Type B pancreatic cell (in vitro differentiated cells): ENCODE data around the gene NBPF1. TPM values are rescaled to one million over a fixed set of nuclear protein-coding genes. Genes with fewer than 3 reads are reported as not detected.
A peak's percentile ranks its signal among the peaks of the same experiment; 100 is the strongest.
"Not testable (repeated sequence)": the region's sequence is repeated elsewhere in the genome, so short reads cannot be mapped to it uniquely, and the experiment has no call there.

Experiments used
- DNase-seq: peaks from one replicate; pipeline ENCODE4 v3.0.0; 2021; ENCODE audit warnings: mixed read lengths; ENCODE audit not compliant: unreplicated experiment; ENCODE audit errors: extremely low spot score
- H3K27ac Mint-ChIP-seq: 2 replicates; pipeline ENCODE4 v1.8.0; 2021; ENCODE audit warnings: mild to moderate bottlenecking, mixed read lengths
- H3K27me3 Mint-ChIP-seq: 2 replicates; pipeline ENCODE4 v1.8.0; 2021; ENCODE audit warnings: mixed read lengths
- H3K36me3 Mint-ChIP-seq: 2 replicates; pipeline ENCODE4 v1.8.0; 2021; ENCODE audit warnings: mixed read lengths
- H3K4me1 Mint-ChIP-seq: one replicate; pipeline ENCODE4 v1.8.0; 2021; ENCODE audit warnings: mixed read lengths; ENCODE audit not compliant: unreplicated experiment
- H3K4me3 Mint-ChIP-seq: 2 replicates; pipeline ENCODE4 v1.8.0; 2021; ENCODE audit warnings: mild to moderate bottlenecking, mixed read lengths
- H3K9me3 Mint-ChIP-seq: 2 replicates; pipeline ENCODE4 v1.8.0; 2021; ENCODE audit warnings: mixed read lengths
- total RNA-seq: library from RNA; stranded (reverse); gene quantifications from 2 replicates; pipeline ENCODE4 v1.2.1, GENCODE V29; 2021; ENCODE audit warnings: low replicate concordance
- TF ChIP-seq, protein P1 (sequence below): fragments of 200-600 bp; sonication (generic); conservative IDR thresholded peaks from 2 replicates; pipeline ENCODE4 v1.5.0; 2021; ENCODE audit warnings: antibody characterized with exemption, mild to moderate bottlenecking

NBPF1 gene
- total RNA-seq, 1 donor from 2014 or later, result 97.5 TPM

DNA sequence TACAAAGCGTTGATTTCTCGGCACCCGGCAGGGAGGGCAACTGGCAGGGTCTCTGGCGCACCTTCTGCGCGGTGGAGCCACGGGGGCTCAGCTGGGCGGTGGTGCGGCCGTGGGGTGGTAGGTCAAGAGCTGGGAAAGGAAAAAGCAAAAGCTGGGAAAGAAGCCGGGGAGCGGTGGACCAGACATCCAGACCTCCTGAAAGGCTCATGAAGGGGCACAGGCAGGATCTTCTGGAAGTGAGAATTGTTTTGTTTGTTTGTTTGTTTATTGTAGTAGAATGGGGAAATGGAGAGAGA lies 92.1 kb downstream of the NBPF1 start:
- Mint-ChIP-seq H3K27me3 (peaks cover 80% of the 10 kb centered on the region), H3K27ac (no peak overlapping the region), H3K36me3 (no peaks in the 10 kb centered on the region), H3K4me3 (peak overlapping the region; percentile 71), H3K4me1 (peaks cover 12% of the 10 kb centered on the region), H3K9me3 (no peaks in the 10 kb centered on the region)
- TF ChIP-seq, protein P1, sequence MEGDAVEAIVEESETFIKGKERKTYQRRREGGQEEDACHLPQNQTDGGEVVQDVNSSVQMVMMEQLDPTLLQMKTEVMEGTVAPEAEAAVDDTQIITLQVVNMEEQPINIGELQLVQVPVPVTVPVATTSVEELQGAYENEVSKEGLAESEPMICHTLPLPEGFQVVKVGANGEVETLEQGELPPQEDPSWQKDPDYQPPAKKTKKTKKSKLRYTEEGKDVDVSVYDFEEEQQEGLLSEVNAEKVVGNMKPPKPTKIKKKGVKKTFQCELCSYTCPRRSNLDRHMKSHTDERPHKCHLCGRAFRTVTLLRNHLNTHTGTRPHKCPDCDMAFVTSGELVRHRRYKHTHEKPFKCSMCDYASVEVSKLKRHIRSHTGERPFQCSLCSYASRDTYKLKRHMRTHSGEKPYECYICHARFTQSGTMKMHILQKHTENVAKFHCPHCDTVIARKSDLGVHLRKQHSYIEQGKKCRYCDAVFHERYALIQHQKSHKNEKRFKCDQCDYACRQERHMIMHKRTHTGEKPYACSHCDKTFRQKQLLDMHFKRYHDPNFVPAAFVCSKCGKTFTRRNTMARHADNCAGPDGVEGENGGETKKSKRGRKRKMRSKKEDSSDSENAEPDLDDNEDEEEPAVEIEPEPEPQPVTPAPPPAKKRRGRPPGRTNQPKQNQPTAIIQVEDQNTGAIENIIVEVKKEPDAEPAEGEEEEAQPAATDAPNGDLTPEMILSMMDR, result no peak
- DNase-seq, result no peak

DNA sequence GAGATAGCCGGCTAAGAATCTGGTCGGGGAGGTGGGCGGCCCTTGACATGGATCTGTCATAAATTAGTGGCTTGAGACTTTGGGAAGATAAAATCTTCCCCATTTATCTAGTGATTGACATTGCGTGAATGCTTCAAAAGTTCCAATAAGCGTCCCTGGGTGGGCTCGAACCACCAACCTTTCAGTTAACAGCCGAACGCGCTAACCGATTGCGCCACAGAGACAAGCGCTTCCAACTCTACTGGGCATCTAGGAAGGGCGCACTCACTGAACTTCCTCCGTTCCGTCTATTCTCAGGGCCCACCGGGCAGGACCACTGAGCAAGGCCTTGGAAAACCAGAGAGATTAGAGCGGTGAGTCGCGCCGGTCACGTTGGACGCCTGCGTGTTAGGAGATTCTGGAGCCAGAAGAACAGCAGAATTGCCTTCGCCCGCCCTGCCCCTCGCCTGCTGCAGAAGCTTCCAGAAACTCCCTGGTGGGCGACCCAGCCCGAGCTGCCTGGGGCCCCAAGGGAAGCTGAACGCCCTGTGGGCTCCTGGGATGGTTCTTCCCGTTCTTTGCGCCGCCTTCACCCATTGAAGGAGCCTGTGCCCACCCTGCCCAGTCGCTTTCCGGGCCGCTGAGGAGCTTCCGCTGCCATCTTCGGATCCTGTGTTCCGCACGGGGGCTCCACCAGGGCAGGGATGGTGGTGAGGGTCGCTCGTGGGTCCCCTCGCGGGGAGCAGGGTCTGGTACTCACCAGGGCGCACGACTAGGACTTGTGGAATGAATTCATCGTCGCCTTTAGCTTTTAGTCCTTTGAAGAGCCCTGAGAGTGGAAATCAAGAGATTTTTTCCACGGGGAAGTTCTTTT lies 92.7 kb downstream of the NBPF1 start:
- not testable (repeated sequence) for H3K9me3 Mint-ChIP-seq, H3K27ac Mint-ChIP-seq, H3K36me3 Mint-ChIP-seq, DNase-seq, H3K4me1 Mint-ChIP-seq
- Mint-ChIP-seq H3K4me3 (peak overlapping the region; percentile 71), H3K27me3 (peaks cover 77% of the 10 kb centered on the region)

DNA sequence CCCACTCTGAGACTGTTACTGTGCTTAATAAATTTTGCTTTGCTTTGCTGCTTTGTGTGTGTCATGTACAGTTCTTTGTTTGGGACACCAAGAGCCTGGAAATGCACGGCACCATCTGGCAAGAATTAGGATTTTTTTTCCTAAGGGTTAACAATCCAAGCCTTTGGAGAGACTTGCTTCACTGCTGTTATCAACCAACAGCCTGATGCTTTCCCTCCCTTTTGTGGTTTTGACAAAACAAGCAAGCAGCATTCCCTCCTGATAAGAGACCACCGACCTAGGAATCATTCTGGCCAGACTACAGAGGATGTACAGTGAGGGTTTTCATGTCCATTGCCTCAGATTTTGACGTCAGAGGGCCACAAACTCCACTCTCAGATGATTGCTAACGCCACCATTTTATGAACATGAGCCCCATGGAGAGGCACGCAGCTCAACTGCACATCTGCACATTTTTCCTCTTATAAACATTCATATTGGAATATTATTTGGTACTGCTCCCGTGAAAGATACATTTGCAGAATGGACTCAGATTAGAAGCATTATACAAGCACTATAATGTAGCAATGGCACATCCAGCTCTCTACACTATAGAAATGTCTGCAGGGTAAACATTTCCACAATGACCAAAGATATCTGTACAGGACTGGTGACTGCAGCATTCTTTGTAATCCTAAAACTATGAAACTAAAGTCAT lies 94.0 kb downstream of the NBPF1 start:
- Mint-ChIP-seq H3K27me3 (peaks cover 66% of the 10 kb centered on the region), H3K27ac (peak overlapping the region; percentile 66), H3K4me3 (peak overlapping the region; percentile 46)
- not testable (repeated sequence) for DNase-seq, H3K4me1 Mint-ChIP-seq, H3K36me3 Mint-ChIP-seq, H3K9me3 Mint-ChIP-seq

DNA sequence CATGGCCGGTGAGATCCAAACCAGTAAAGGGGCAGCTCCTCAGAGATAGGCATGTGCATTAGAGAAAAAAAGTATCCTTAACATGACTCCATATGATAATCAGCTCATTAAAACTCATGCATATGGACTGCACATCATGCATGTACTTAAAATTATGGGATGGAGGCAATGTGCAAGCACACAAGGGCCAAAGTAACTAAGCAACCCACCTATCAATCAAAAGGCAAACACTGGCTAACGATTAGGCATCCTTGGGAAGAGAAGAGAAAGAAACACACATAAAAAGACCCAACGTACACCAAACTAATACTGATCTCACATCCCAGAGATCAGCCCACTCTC lies 94.5 kb downstream of the NBPF1 start:
- Mint-ChIP-seq H3K27me3 (peaks cover 63% of the 10 kb centered on the region), H3K27ac (peak overlapping the region; percentile 66)
- H3K9me3 Mint-ChIP-seq, H3K4me1 Mint-ChIP-seq, H3K4me3 Mint-ChIP-seq, H3K36me3 Mint-ChIP-seq, DNase-seq: not testable (repeated sequence)

DNA sequence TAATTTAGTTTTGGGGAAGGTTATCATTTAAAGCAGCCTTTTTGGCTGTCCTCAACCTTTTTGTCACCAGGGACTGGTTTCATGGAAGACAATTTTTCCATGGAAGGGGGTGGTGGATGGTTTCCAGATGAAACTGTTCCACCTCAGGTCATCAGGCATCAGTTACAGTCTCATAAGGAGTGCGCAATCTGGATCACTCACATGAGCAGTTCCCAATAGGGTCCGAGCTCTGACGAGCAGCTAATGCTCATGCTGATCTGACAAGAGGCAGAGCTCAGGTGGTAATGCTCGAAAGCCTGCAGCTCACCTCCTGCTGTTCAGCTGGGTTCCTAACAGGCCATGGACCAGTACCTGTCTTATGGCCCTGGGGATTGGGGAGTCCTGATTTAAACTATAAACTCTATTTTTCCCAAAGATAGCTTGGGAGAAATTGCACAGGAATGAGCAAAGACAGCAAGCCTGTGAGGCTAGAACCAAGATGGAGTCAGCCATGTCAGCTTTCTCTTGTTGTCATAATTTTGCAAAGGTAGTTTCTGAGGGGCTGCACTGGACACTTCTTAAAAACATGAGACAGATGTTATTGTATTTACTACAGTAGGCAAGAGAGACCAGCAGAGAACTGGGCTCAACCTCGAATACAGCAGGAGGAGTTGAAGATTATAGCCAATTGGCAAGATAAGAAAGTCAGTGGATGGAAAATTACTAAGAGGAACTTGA lies 96.5 kb downstream of the NBPF1 start:
- not testable (repeated sequence) for H3K27ac Mint-ChIP-seq, H3K4me1 Mint-ChIP-seq, H3K4me3 Mint-ChIP-seq, H3K9me3 Mint-ChIP-seq, DNase-seq, H3K36me3 Mint-ChIP-seq
- H3K27me3 Mint-ChIP-seq, result peaks cover 47% of the 10 kb centered on the region

DNA sequence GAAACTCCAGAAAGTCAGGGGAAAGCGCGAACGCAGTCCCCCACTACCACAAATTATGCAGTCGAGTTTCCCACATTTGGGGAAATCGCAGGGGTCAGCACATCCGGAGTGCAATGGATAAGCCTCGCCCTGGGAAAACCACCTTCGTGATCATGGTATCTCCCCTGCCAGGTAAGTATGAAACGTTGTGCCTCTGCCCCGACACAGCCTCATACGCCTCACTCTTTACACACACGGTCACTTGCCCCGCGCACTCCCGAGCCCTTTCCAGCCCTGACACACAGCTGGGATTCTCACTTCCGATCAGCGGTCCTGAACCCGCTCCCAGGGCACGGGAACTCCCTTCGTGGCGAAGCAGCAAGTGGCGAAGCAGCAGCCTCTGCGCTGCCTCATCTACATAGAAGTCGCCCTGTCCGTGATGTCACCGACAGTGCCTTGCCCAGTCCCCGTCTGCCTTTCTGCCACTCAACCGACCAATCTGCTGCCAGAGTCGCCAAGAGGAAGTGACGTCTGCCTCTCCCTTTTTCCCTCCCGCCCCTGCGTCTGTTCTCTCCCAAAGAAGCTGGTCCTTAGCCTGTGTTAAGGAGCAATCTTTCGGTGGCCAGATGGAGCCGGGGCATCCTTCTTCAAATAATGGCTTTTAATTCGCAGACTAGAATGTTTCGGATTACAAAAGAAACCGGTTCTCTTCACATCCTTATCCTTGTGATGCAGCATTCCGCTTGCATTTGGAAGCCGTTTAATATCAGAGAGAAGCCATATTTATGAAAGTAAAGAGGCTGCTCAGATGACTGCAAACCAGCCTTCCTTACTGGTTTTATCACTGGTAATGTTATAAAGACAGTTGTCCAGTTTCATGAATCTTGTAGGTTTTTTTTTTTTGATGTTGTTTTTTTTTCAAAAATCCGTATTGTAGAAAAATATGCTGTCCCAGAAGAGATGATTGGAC lies 99.0 kb downstream of the NBPF1 start, which contains the start of gene RNU1-1:
Gene RNU1-1 (minus strand): TSS at position 179 of the 949 bp plus-strand sequence.
- not testable (repeated sequence) for H3K4me3 Mint-ChIP-seq, H3K9me3 Mint-ChIP-seq, H3K4me1 Mint-ChIP-seq, H3K27ac Mint-ChIP-seq, H3K36me3 Mint-ChIP-seq
- DNase-seq, result peak; percentile 81
- H3K27me3 Mint-ChIP-seq, result peaks cover 23% of the 10 kb centered on the region

DNA sequence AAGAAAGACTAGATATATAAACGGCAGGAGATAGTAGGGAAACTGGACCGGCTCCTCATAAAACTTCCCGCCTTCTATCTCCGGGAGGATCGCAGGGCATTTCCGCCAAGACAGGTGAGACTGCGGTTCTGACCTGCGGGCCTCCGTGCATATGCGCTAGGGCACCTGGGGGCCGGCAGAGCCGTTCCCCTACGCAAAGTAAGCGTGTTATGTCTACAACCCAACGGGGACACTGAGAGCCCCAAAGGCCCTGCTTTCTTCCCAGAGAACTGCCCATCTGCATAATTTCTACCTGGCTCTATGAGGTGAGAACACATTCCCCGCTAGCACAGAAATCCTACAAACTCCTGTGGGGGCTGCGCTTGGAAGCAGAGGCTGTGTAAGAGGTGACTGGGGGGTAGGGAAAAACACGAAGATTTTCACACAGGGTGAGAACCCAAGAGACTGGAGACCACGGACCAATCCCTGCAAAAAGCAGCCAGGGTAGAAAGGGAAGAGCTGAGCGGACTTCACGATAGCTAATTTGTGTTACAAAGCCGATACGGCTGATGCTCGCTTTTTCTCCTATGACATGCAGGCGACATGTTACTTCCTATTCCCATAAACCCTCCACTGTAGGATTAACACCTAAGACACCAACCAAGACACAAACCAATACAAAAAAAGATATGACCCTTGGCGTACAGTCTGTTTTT lies 99.8 kb downstream of the NBPF1 start:
- DNase-seq, H3K4me1 Mint-ChIP-seq, H3K4me3 Mint-ChIP-seq, H3K36me3 Mint-ChIP-seq, H3K27ac Mint-ChIP-seq, H3K9me3 Mint-ChIP-seq: not testable (repeated sequence)
- peaks cover 16% of the 10 kb centered on the region for H3K27me3 Mint-ChIP-seq

DNA sequence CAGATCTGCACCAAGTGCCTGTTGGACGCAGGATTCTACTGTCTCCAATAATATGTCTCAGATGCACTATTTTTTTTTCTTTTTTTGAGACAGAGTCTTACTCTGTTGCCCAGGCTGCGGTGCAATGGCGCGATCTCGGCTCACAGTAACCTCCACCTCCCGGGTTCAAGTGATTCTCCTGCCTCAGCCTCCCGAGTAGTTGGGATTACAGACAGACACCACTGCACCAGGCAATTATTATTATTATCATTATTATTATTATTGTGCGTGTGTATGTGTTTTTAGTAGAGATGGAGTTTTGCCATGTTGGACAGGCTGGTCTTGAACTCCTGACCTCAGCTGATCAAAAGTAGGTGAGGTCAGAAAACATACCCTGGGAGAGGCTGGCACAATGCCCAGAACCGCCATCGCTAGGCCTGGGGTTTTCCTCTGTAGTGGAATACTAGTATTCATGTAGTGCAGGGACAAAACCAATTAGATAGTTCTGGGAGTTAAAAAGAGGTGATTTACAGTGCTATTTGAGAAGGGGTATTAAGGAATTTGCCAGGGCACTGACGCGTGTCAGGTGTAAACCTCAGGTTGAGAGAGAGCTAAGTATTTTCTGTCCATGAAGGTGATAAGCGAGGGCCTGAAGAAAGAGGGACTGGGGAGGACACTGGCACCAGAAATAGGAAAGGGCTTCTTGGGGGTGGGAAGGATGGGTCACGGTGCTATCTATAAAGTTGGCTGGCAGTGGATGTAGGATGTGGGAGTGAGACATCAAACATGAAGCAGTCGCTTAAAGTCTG lies 100.5 kb downstream of the NBPF1 start:
- H3K4me1 Mint-ChIP-seq, result not testable (repeated sequence)

More for the DNA sequence above, 100.5 kb downstream of the NBPF1 start:
- not testable (repeated sequence) for H3K27me3 Mint-ChIP-seq, H3K9me3 Mint-ChIP-seq, H3K36me3 Mint-ChIP-seq, H3K4me3 Mint-ChIP-seq, H3K27ac Mint-ChIP-seq, DNase-seq
